ENCODE measurements around the gene TRPM4. TPM values are rescaled to one million over a fixed set of nuclear protein-coding genes. Genes with fewer than 3 reads are reported as not detected.
A peak's percentile ranks its signal among the peaks of the same experiment; 100 is the strongest.

The TRPM4 gene
- total RNA-seq, 1 donor from 2014 or later, result 3.1 TPM

DNA sequence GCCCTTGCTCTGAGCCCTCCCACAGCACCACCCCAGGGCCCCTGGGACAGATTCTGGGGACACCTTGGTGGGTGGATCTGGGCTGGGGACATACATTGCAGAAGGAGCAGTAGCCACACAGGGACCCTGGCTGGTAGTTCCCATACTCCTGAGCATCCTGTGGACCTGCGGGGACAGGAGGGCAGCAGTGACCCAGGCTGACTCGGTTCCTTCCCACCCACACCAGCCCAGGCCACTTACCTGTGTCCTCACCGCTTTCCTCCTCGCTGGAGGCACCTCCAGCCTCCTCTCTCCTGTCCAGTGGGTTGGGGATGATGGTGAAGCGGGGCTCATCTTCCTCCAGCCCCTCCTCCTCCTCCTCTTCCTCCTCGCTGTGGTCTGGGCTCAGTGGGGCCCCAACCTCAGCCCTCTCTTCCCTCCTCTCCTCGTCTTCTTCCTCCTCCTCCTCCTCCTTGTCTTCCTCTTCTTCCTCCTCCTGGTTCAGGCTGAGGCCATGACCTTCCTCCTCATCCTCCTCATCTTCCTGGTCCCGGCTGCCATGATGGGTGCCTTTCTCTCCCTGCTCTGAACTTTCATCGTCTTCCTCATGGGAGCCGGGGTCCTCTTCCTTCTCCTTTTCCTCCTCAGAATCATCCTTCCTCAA is 4.3 kb upstream of the TRPM4 start:
- Mint-ChIP-seq H3K4me3 (peak overlapping the region; percentile 55), H3K27me3 (ENCODE audit: insufficient read depth, low read depth) (peaks cover 10% of the 10 kb centered on the region), H3K9me3 (no peaks in the 10 kb centered on the region), H3K36me3 (peaks cover 6% of the 10 kb centered on the region), H3K4me1 (peaks cover 30% of the 10 kb centered on the region), H3K27ac (no peak overlapping the region)
- H3F3A ChIP-seq (ENCODE audit: low read depth), result peaks cover 37% of the 10 kb centered on the region
- no peak overlapping the region for H2AFZ ChIP-seq (replicated peaks)
- H3K27me3 ChIP-seq, result peaks cover 46% of the 10 kb centered on the region
- no peaks in the 10 kb centered on the region for H3K36me3 ChIP-seq
- peaks cover 10% of the 10 kb centered on the region for H4K20me1 ChIP-seq (ENCODE audit: low read depth)
- H3K4me1 ChIP-seq, result peaks cover 12% of the 10 kb centered on the region
- H3K4me2 ChIP-seq, result no peak overlapping the region
- TF ChIP-seq EZH2 (IDR thresholded peaks at IDR 0.05) (no peak), CTCF (IDR thresholded peaks at IDR 0.05) (no peak), EZH2phosphoT487 (IDR thresholded peaks at IDR 0.05) (no peak)
- no peak overlapping the region for H3K9ac ChIP-seq
- H3K27ac ChIP-seq, result no peak overlapping the region
- H3K79me2 ChIP-seq (ENCODE audit: low read depth), result no peaks in the 10 kb centered on the region
- no peak overlapping the region for H3K4me3 ChIP-seq
- no peak for DNase-seq (ENCODE audit: low spot score)
- H3K9me3 ChIP-seq (ENCODE audit: low read depth), result no peaks in the 10 kb centered on the region

DNA sequence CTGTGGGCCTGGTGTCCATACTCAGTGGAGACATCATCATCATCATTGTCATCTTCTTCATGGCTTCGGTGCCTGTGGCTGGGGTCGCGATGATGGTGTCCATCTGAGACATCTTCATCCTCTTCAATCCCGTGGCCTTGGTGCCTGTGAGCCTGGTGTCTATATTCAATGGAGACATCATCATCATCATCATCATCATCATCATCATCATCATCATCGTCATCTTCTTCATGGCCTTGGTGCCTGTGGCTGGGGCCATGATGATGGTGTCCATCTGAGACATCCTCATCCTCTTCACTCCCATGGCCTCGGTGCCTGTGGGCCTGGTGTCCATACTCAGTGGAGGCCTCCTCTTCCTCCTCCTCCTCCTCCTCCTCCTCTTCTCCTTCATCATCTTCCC is 3.3 kb upstream of the TRPM4 start:
- Mint-ChIP-seq H3K27ac (no peak overlapping the region), H3K4me1 (peaks cover 31% of the 10 kb centered on the region), H3K27me3 (ENCODE audit: insufficient read depth, low read depth) (peaks cover 10% of the 10 kb centered on the region), H3K9me3 (no peaks in the 10 kb centered on the region), H3K36me3 (peaks cover 6% of the 10 kb centered on the region), H3K4me3 (no peak overlapping the region)
- Histone ChIP-seq H3F3A (ENCODE audit: low read depth) (peaks cover 28% of the 10 kb centered on the region), H3K27me3 (peaks cover 51% of the 10 kb centered on the region), H2AFZ (replicated peaks) (no peak overlapping the region), H4K20me1 (ENCODE audit: low read depth) (peaks cover 10% of the 10 kb centered on the region), H3K4me1 (peaks cover 8% of the 10 kb centered on the region), H3K27ac (no peak overlapping the region), H3K79me2 (ENCODE audit: low read depth) (no peaks in the 10 kb centered on the region), H3K9me3 (ENCODE audit: low read depth) (no peaks in the 10 kb centered on the region), H3K36me3 (no peaks in the 10 kb centered on the region), H3K9ac (no peak overlapping the region), H3K4me3 (no peak overlapping the region), H3K4me2 (no peak overlapping the region)
- DNase-seq (ENCODE audit: low spot score), result no peak
- TF ChIP-seq EZH2phosphoT487 (IDR thresholded peaks at IDR 0.05) (no peak), CTCF (IDR thresholded peaks at IDR 0.05) (no peak), EZH2 (IDR thresholded peaks at IDR 0.05) (no peak)

DNA sequence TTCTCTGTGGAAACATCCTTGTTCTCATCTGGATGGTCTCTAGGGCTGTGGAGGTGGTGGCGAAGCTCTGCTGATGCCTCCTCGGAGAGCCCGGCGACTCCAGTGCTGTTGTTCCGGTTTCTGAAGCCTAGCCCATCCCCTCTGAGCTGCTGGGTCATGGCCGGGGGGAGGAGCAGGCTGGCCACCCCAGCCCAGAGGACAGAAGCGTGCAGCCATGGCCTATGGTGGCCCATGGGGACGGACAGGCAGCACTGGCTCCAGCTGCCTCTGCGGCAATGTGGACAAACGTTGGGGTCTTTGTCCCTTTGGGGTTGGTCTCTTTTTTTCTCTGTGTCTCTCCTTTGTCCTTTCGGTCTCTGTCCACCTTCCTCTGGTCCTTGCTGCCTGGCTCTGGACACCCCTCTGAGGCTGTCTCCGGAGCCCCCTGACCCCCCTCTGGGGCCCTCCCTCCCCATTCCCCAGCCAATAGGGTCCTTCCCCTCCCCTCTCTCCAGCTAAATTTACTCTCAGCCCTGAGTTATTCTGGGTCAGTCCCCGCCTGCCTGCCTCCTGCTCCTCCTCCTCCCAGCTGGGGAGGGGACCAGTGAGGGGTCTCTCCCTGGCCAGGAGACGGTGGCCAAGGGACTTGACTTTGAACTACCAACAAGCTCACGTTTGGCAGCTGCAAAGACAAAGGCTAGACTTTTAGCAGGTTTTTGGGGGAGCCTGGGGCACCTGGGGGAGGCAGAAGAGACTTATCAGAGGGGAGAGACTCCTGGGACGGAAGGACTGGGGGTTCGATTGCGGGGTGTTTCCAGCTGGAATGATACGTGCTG is 2.4 kb upstream of the TRPM4 start, which contains the start of gene HRC:
HRC (minus strand) TSS at position 392 of the 815 bp plus-strand sequence; CDS start at position 233, 159 bp downstream.
- H3K9me3 ChIP-seq (ENCODE audit: low read depth), result no peaks in the 10 kb centered on the region
- H3K27me3 ChIP-seq, result peaks cover 51% of the 10 kb centered on the region
- DNase-seq (ENCODE audit: low spot score), result no peak
- Mint-ChIP-seq H3K36me3 (peaks cover 6% of the 10 kb centered on the region), H3K27ac (peak within 1 kb of the TSS; percentile 72), H3K4me1 (peaks cover 31% of the 10 kb centered on the region), H3K4me3 (peak within 1 kb of the TSS; percentile 59), H3K27me3 (ENCODE audit: insufficient read depth, low read depth) (peaks cover 10% of the 10 kb centered on the region), H3K9me3 (no peaks in the 10 kb centered on the region)
- no peak within 1 kb of the TSS for H3K27ac ChIP-seq
- H2AFZ ChIP-seq (replicated peaks), result no peak within 1 kb of the TSS
- H3K9ac ChIP-seq, result no peak within 1 kb of the TSS
- H3K4me2 ChIP-seq, result peak within 1 kb of the TSS; percentile 27
- H3F3A ChIP-seq (ENCODE audit: low read depth), result peaks cover 24% of the 10 kb centered on the region
- no peaks in the 10 kb centered on the region for H3K79me2 ChIP-seq (ENCODE audit: low read depth)
- TF ChIP-seq CTCF (IDR thresholded peaks at IDR 0.05), result no peak
- TF ChIP-seq EZH2 (IDR thresholded peaks at IDR 0.05), result no peak
- no peak for TF ChIP-seq EZH2phosphoT487 (IDR thresholded peaks at IDR 0.05)
- peaks cover 8% of the 10 kb centered on the region for H3K4me1 ChIP-seq
- no peaks in the 10 kb centered on the region for H3K36me3 ChIP-seq
- H4K20me1 ChIP-seq (ENCODE audit: low read depth), result peaks cover 4% of the 10 kb centered on the region
- no peak within 1 kb of the TSS for H3K4me3 ChIP-seq
